HL-60 (cell line): Measurements from ENCODE around the gene SLC25A2.

ENCODE experiments used
- CTCF ChIP-seq: IDR thresholded peaks from one replicate; pipeline ENCODE4 v1.5.1; 2011; ENCODE audit warnings: low read length, control low read depth, inconsistent platforms; ENCODE audit not compliant: insufficient read depth
- GABPA ChIP-seq: IDR thresholded peaks from 2 replicates; pipeline ENCODE4 v1.6.1; 2012; ENCODE audit warnings: low read depth
- POLR2AphosphoS5 ChIP-seq: IDR thresholded peaks from 2 replicates; pipeline ENCODE4 v1.6.1; 2012; ENCODE audit warnings: low read depth
- REST ChIP-seq: IDR thresholded peaks from 2 replicates; pipeline ENCODE4 v1.6.1; 2012; ENCODE audit warnings: low read depth; ENCODE audit not compliant: insufficient replicate concordance
- SPI1 ChIP-seq: IDR thresholded peaks from 2 replicates; pipeline ENCODE4 v1.6.1; 2012; ENCODE audit warnings: low read depth, mild to moderate bottlenecking, borderline replicate concordance

- TF ChIP-seq CTCF = no peak
- no peak for TF ChIP-seq POLR2AphosphoS5
- no peak for TF ChIP-seq SPI1
- no peak for TF ChIP-seq REST
- no peak for TF ChIP-seq GABPA
Observed at GRCh38 chr5:141345327-141345726, 41.5 kb upstream of the SLC25A2 start.
